Keratinocyte (primary cell): ENCODE measurements around the gene PDZRN3.

Experiments used
- CTCF ChIP-seq, 3 experiments: IDR thresholded peaks in 1 of 3; conservative IDR thresholded peaks in 1 of 3; optimal IDR thresholded peaks in 1 of 3; 2 replicates in 2 of 3; 3 replicates in 1 of 3; pipeline versions ENCODE3 to v1.5.1; 2011; ENCODE audit warnings: low read length in 3 of 3, mild to moderate bottlenecking in 3 of 3, moderate library complexity in 2 of 3, control low read depth in 1 of 3, inconsistent platforms in 1 of 3; ENCODE audit not compliant: insufficient read depth in 2 of 3; ENCODE audit errors: extremely low read depth in 1 of 3
- EZH2 ChIP-seq: IDR thresholded peaks from one replicate; pipeline ENCODE4 v1.6.1; 2012; ENCODE audit warnings: inconsistent platforms, mild to moderate bottlenecking, low read length, moderate library complexity

- TF ChIP-seq CTCF (optimal IDR thresholded peaks at IDR 0.05 in 1 of 3, IDR thresholded peaks at IDR 0.05 in 1 of 3, conservative IDR thresholded peaks at IDR 0.05 in 1 of 3; ENCODE audit: extremely low read depth in 1 of 3, insufficient read depth in 2 of 3, low read length in 3 of 3) (no peak), EZH2 (no peak)
Measured at GRCh38 chr3:73516631-73517030, 108.1 kb downstream of the PDZRN3 start.
